Loucy (cell line): ENCODE measurements around the gene MCTP2.

Source experiments
- CTCF ChIP-seq: fragments of 200-600 bp; sonication (generic); conservative IDR thresholded peaks from 2 replicates; pipeline ENCODE4 v1.5.1; 2014; ENCODE audit warnings: mild to moderate bottlenecking, antibody characterized with exemption, low read length
- EZH2phosphoT487 ChIP-seq: fragments of 200-600 bp; IDR thresholded peaks from 2 replicates; pipeline ENCODE4 v1.6.1; 2018; ENCODE audit warnings: antibody characterized with exemption, mild to moderate bottlenecking, moderate library complexity, borderline replicate concordance

- TF ChIP-seq EZH2phosphoT487 (no peak), CTCF (no peak)
Measured at GRCh38 chr15:94336817-94337467, 105.6 kb downstream of the MCTP2 start.
